ENCODE results near the gene JHY.

JHY gene

GRCh38 chr11:122954455-122954854 lies 71.9 kb downstream of the JHY start:
- no peak for DNase-seq (ENCODE audit: low read depth)

GRCh38 chr11:122963961-122964360 lies 81.4 kb downstream of the JHY start:
- no peak for DNase-seq (ENCODE audit: low read depth)

GRCh38 chr11:122976061-122976733 lies 93.6 kb downstream of the JHY start:
- no peak for DNase-seq (ENCODE audit: low read depth)

- DNase-seq (ENCODE audit: low read depth), result no peak
Observed at GRCh38 chr11:122976734-122977469, 94.3 kb downstream of the JHY start.

GRCh38 chr11:122977470-122978298 lies 95.1 kb downstream of the JHY start:
- DNase-seq (ENCODE audit: low read depth), result no peak

- no peak for DNase-seq (ENCODE audit: low read depth)
Observed at GRCh38 chr11:122978299-122978620, 95.7 kb downstream of the JHY start.

GRCh38 chr11:122979103-122979814 lies 96.7 kb downstream of the JHY start:
- DNase-seq (ENCODE audit: low read depth), result no peak

- no peak for DNase-seq (ENCODE audit: low read depth)
Observed at GRCh38 chr11:122979815-122980595, 97.4 kb downstream of the JHY start.

- DNase-seq (ENCODE audit: low read depth), result no peak
Observed at GRCh38 chr11:122981388-122982264, 99.1 kb downstream of the JHY start, which contains the start of gene BSX. TSS of gene BSX (minus strand) at chr11:122981834. CDS start at chr11:122981671, 163 bp downstream.

- DNase-seq (ENCODE audit: low read depth), result no peak
Observed at GRCh38 chr11:122983438-122984185, 101.1 kb downstream of the JHY start.

- no peak for DNase-seq (ENCODE audit: low read depth)
Observed at GRCh38 chr11:122984186-122985011, 101.8 kb downstream of the JHY start.

GRCh38 chr11:122995526-122995925 lies 113.0 kb downstream of the JHY start:
- no peak for DNase-seq (ENCODE audit: low read depth)

GRCh38 chr11:122998727-122999366 lies 116.3 kb downstream of the JHY start:
- DNase-seq (ENCODE audit: low read depth), result no peak

GRCh38 chr11:123000721-123001120 lies 118.2 kb downstream of the JHY start:
- DNase-seq (ENCODE audit: low read depth), result no peak

- no peak for DNase-seq (ENCODE audit: low read depth)
Observed at GRCh38 chr11:123006860-123007542, 124.4 kb downstream of the JHY start.

Measured in stromal cell of bone marrow (primary cell).